Muscle of back (tissue), 13 donors: ENCODE measurements around the gene MAP7D1. TPM values are rescaled to one million over a fixed set of nuclear protein-coding genes. Genes with fewer than 3 reads are reported as not detected.
A peak's percentile ranks its signal among the peaks of the same experiment; 100 is the strongest.

Experiments used
- DNase-seq, 3 donors: peaks; one replicate each; pipeline versions ENCODE4 v3.0.0 to v3.0.0-alpha.2; 2013
- long read RNA-seq, 9 donors: transcript quantifications; one replicate each; lab custom pipeline, GENCODE V29; 2026
- polyA plus RNA-seq, 10 donors: library from polyadenylated mRNA; unstranded; fragments of 120-200 nt; gene quantifications; one replicate each; pipeline ENCODE4 v1.2.1, GENCODE V29; 2013; ENCODE audit not compliant: insufficient read length in 10 of 10

The MAP7D1 gene
- 100 to 1,000 TPM; 117 to 169 (median 141) TPM for polyA plus RNA-seq
- long read RNA-seq, donor 1, partial matches to known transcripts = 12 of 19 reads
- long read RNA-seq, donor 1, other reads (novel, unspliced or antisense) = 0 of 19 reads
- long read RNA-seq, donor 2, partial matches to known transcripts = 0 of 1 reads
- long read RNA-seq, donor 2, other reads (novel, unspliced or antisense) = 0 of 1 reads
- long read RNA-seq, donor 3 = 0 reads
- long read RNA-seq, donor 4, partial matches to known transcripts = 25 of 30 reads
- long read RNA-seq, donor 4, other reads (novel, unspliced or antisense) = 0 of 30 reads
- long read RNA-seq, donor 5, partial matches to known transcripts = 98 of 101 reads
- long read RNA-seq, donor 5, other reads (novel, unspliced or antisense) = 0 of 101 reads
- long read RNA-seq, donor 6, transcript MAP7D1-203 (18 exons, 3,238 nt) = major isoform, 6 of 39 reads
- long read RNA-seq, donor 6, partial matches to known transcripts = 27 of 39 reads
- long read RNA-seq, donor 6, other reads (novel, unspliced or antisense) = 5 of 39 reads
- long read RNA-seq, donor 7, partial matches to known transcripts = 11 of 13 reads
- long read RNA-seq, donor 7, other reads (novel, unspliced or antisense) = 0 of 13 reads
- long read RNA-seq, donor 8, partial matches to known transcripts = 0 of 4 reads
- long read RNA-seq, donor 8, other reads (novel, unspliced or antisense) = 0 of 4 reads
- long read RNA-seq, donor 9 = 0 reads

GRCh38 chr1:36155408-36156328, at the start of gene MAP7D1:
TSS of gene MAP7D1 (plus strand) at chr1:36156160. CDS start at chr1:36156418, 258 bp downstream.
- DNase-seq = peak; percentile 86 to 94 (median 89)

- no peak for DNase-seq
Observed at GRCh38 chr1:36106269-36106668, 49.7 kb upstream of the MAP7D1 start.

GRCh38 chr1:36107394-36107793, 48.6 kb upstream of the MAP7D1 start:
- no peak for DNase-seq

- no peak for DNase-seq
Observed at GRCh38 chr1:36108314-36108713, 47.6 kb upstream of the MAP7D1 start.

- peak in 1 of 3 donors; percentile 57 for DNase-seq
Observed at GRCh38 chr1:36109041-36109679, 46.8 kb upstream of the MAP7D1 start.

- DNase-seq = no peak
Observed at GRCh38 chr1:36111151-36111550, 44.8 kb upstream of the MAP7D1 start.

GRCh38 chr1:36112823-36113222, 43.1 kb upstream of the MAP7D1 start:
- no peak for DNase-seq

- no peak for DNase-seq
Observed at GRCh38 chr1:36114371-36114770, 41.6 kb upstream of the MAP7D1 start.

GRCh38 chr1:36115200-36115669, 40.7 kb upstream of the MAP7D1 start:
- DNase-seq = peak; percentile 56 to 84 (median 62)

- DNase-seq = peak in 1 of 3 donors; percentile 17
Observed at GRCh38 chr1:36115931-36116330, 40.0 kb upstream of the MAP7D1 start.

GRCh38 chr1:36116901-36117300, 39.1 kb upstream of the MAP7D1 start:
- DNase-seq = peak in 2 of 3 donors; percentile 77 to 87

- DNase-seq = no peak
Observed at GRCh38 chr1:36118447-36119204, 37.3 kb upstream of the MAP7D1 start.

- no peak for DNase-seq
Observed at GRCh38 chr1:36119456-36119855, 36.5 kb upstream of the MAP7D1 start.

GRCh38 chr1:36122062-36123030, 33.6 kb upstream of the MAP7D1 start:
- DNase-seq = no peak

- DNase-seq = peak in 1 of 3 donors; percentile 73
Observed at GRCh38 chr1:36123356-36123755, 32.6 kb upstream of the MAP7D1 start.

- DNase-seq = no peak
Observed at GRCh38 chr1:36124404-36125128, 31.4 kb upstream of the MAP7D1 start.

- DNase-seq = peak in 2 of 3 donors; percentile 73 to 84
Observed at GRCh38 chr1:36125129-36125991, 30.6 kb upstream of the MAP7D1 start, which contains the start of gene COL8A2. TSS of gene COL8A2 (minus strand) at chr1:36125222. CDS start at chr1:36100242, 24,980 bp downstream.
